HG03175 (cell line): Measurements from ENCODE around the gene LRCH1.
A peak's percentile ranks its signal among the peaks of the same experiment; 100 is the strongest.

Experiments
- ATAC-seq: cut with Tn5 transposase; IDR thresholded peaks from one replicate; pipeline ENCODE4 v1.9.1; 2021; ENCODE audit warnings: mild to moderate bottlenecking, moderate library complexity; ENCODE audit not compliant: unreplicated experiment

LRCH1 gene

DNA sequence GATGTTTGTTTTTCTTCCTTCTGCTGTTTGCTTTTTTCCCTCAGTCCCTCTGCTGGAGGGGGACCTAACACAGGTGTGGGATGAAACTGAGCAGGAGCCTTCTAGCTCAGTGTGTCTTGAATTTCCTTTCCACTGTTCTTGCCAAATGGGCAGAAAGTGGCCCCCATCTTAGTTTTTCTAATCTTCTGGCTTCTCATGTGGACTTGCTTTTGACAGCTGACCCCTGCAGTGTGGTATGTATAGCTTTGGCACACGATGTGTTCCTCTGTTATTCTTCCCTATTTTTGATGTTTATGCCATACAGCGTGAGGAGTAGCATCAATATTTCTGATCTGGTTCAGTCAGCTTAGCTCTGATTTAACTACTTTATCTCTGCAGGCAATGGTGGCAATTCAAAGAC is 8.3 kb downstream of the LRCH1 start:
- ATAC-seq = no peak

DNA sequence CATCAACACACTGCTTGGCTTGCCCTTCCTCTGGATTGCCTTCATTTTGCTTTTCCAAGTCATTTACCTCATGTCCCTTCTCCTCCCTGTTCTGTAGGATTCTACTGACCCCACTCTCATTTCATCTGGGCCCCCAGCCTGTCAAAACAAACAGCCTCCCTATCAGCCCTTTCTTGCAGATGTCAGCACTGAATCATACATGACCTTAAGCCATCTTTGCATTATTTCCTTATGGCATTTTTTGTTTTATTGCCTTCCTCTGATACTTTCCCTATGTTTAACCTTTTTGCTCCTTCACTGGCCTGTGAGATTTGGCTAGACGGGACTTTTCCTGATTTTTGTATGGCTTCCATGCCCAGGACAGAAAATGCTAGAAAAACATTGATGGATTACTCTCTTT is 8.7 kb downstream of the LRCH1 start:
- no peak for ATAC-seq

DNA sequence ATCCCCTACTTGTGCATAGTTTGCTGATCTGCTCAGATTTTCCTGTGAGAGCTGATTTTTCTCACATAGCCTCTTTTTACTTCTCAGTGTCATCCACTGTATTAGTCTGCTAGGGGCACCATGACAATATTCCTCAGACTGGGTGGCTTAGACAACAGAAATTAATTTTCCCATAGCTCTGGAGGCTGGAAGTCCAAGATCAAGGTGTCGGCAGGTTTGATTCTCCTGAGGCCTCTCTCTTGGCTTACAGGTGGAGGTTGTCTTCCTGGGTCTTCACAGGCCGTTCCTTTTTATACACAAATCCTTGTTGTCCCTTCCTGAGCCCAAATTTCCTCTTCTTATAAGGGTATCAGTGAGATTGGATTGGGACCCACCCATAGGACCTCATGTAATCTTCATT is 9.2 kb downstream of the LRCH1 start:
- ATAC-seq = no peak

DNA sequence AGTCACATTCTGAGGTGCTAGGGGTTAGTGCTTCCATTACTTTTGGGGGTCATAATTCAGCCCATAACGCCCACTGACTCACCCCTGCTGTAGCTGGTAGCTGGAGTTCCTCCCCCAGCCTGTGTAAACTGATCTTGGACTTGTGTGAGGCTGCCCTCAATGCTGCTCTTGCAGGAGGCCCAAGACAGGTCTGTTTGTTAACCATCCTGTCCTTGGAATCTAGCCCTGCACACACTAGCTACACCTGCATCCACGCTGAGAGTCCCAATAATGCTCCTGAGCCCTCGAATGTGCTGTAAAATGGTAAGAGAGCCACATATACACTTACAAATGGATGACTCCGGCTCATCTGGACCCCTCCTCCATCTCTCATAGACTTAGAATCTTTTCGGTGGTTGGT is 9.6 kb downstream of the LRCH1 start:
- no peak for ATAC-seq

DNA sequence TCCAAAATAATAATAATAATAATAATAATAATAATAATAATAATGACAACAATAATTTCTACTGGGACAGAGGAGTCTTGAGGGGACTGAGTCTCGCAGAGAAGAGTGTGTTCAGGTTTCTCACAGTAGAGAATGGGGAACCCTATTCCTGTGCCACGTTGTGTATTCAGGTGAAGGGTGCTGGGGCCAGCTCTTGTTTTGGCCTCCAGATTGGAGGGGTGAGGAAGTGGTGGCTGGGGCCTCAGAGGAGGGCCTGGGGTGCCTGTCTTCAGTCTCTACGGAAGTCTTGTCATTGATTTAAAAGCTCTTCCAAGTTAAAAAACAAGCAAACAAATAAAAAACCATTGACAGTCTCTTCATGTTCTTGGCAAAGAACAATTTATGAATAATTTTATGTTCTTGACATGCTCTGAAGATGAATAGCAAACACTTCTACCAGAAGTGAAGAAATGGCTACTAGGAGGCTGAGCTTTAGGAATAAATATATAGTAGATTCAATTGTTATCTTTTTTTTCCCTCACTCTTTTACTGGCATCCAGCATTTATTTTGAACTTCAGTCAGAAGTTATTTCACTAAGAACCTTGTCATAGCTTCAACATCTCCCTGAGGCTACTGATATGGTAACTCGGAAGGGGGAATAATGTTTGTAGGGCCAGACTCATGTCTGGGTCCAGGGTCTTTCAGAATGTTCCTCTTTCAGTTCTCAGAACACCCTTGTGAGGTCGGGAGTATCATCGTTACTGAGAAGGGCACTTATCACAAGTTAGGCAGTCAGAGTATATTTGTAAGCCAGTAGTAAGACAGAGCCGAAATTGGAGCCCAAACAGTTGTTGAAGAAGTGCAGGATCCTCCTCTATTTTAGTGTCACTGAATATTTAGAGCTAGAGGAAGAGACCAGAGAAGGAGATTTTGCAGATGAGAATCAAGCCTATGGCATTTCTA is 13.1 kb downstream of the LRCH1 start:
- peak; percentile 66 for ATAC-seq

- no peak for ATAC-seq
Observed at GRCh38 chr13:46567671-46568070, 14.7 kb downstream of the LRCH1 start.

GRCh38 chr13:46569456-46569855 is 16.5 kb downstream of the LRCH1 start:
- no peak for ATAC-seq

GRCh38 chr13:46570273-46570672 is 17.3 kb downstream of the LRCH1 start:
- ATAC-seq = no peak

GRCh38 chr13:46571189-46571908 is 18.4 kb downstream of the LRCH1 start:
- ATAC-seq = peak; percentile 63

DNA sequence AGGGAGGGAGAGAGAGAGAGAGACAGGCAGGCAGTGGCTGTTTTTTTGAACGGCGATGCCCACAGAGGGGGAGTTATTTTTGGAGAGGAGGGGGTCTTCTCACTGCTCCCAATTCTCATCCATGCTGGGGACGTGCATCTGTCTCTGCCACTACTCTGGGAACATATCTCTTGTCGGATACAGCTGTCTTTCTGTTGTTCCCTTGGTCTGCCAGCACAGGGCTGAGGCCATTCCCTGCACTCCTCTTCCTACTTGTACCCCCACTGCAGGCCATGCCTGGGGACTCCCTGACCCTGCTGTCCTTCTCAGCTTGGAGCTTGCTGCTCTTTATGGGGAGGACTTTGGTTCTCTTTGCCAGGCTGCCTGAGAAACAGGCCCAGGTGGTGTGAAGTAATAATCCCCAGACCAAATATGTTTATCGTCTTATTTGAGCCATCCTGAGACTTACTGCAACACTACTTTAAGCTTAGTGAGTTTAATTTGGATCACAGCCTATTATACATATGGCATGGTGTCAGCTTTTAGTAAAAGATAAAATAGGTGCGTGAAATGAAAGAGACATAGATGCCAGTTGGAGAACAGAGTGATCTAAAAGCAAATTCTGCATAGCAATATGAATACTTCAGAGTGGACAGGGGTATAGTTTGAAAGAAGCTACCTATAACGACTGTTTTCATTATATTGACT is 19.1 kb downstream of the LRCH1 start:
- no peak for ATAC-seq

DNA sequence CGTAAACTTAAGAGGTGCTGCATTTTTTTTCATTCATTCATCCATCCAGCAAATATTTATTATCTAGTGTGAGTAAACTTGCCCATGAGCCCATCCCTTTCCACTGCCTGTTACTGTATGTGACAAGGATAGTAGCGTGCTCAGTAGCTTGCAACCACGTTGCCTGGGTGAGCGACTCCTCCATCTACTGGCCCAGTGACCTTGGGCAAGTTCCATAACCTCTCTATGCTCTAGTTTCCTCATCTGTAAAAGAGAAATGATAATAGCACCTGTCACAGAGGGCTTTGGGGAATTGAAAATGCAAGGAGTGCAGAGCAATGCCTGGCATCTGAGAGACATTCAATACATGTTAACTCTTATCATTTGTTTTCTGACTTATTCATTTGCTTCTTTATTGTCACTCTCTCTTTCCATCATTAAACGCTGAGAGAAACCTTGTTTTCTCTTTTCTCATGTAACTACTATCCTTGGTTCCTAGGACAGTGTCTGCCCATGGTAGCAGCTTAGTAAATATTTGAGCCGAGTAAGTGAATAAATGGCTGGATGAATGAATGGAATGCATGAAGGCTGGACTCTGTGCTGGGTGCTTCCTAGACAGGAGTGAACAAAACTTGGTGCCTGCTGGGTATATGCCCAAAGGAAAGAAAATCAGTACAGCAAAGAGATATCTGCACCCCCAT is 19.9 kb downstream of the LRCH1 start:
- ATAC-seq = peak; percentile 51

DNA sequence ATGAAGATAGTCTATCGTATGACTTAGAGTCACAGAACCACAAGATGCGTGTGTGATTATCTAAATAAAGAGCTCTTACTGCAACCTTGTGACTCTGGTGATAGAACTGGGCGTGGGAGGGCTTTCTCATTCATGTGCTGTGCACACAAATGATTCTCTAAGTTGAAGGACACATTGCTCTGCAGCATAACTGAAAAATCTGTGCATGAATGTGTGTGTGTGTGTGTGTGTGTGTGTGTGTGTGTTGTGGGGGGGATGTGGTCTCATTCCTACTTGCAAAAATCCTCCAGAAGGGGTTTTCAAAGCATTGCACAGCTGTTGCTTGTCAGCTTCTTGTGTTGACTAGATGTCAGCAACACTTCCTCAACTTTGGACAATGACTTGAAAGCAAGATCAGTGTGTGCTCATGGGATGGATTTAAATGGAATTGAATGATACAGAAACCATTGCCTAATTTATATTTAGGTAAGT is 22.4 kb downstream of the LRCH1 start:
- ATAC-seq = no peak

DNA sequence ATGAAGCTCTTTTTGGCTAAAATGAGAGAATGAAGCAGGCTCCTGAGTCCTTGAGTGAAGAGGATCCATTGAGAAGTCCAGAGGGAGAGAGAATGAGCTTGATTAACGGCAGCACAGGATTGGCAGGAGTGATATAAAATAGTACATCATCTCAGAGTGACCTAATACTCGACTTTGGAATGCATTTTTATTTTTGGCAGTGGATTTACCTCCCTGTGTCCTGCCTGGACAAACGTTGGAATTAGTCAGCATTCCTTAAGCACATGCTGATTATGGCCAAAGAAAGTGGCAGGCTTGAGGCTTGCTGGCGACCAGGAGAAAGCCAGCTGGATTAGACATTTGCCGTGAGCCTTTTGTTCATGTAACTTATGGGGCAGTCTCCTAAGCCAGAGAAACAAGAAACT is 22.9 kb downstream of the LRCH1 start:
- no peak for ATAC-seq

- ATAC-seq = no peak
Observed at GRCh38 chr13:46576762-46577161, 23.8 kb downstream of the LRCH1 start.

DNA sequence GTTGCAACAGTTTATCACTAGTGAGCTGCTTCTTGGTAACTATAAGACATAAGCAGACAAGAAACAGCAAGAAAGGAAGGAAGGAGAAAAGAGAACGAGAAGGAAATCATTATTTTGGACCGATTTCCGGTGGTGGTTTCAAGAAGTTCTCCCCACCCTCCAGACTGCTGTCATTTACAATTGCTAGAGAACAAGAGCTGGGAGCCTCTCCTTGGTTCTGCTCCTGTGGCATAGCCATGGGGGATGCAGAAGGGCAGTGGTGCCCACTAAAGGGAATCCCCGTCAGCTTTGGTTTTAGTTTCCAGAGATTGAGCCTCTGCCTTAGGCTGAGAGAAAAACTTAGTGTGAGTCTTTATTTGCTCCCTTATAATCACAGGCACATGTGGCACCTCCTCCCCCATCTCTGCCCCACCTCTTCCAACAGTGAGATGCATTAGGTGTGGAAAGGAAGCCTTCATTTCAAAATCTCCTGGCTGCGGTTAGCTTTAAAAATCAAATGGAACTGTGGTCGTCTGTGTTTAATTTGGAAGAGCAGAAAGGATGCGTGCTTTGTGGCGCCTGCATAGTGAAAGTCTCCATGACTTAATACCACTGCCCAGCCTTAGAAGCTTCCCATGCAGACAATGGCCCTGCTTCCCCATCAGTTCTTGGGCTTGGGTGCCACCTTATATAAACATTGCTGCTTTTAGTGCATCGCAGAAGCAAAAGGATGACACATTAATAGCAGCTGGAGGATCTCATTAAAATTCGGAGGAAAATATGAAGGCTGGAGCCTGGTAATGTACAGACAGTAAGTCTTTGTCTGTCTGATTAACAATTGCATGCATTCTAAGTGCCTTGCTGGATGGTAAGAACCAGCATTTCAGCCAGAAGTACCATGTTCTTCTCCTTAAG is 25.0 kb downstream of the LRCH1 start:
- no peak for ATAC-seq

GRCh38 chr13:46578590-46578975 is 25.6 kb downstream of the LRCH1 start:
- no peak for ATAC-seq

DNA sequence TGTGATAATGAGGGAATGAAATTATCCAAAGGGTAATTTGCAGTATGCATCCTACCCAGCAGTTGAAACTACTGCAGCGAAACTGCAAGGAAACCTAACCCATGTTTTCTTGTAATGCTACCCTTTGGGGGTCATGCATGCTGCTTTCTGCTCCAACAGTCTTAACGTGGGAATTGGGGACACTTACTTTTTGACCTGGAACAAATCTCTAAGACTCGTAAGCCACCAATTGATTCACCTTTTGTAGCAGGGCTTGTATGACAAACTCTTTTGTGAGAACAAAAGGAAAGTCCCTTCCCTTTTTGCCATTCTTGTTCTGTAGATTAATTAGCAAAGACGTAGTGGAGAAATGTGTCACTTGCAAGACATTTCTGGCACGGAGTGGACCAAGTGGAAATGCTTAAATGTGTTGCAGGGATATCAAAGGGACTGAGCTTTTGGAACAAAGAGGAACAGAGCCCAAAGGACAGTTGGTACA is 27.4 kb downstream of the LRCH1 start:
- ATAC-seq = no peak

- no peak for ATAC-seq
Observed at GRCh38 chr13:46582190-46582589, 29.2 kb downstream of the LRCH1 start.

- ATAC-seq = no peak
Observed at GRCh38 chr13:46586751-46587514, 34.0 kb downstream of the LRCH1 start.
